Measurements from ENCODE around the gene IL3.

DNA sequence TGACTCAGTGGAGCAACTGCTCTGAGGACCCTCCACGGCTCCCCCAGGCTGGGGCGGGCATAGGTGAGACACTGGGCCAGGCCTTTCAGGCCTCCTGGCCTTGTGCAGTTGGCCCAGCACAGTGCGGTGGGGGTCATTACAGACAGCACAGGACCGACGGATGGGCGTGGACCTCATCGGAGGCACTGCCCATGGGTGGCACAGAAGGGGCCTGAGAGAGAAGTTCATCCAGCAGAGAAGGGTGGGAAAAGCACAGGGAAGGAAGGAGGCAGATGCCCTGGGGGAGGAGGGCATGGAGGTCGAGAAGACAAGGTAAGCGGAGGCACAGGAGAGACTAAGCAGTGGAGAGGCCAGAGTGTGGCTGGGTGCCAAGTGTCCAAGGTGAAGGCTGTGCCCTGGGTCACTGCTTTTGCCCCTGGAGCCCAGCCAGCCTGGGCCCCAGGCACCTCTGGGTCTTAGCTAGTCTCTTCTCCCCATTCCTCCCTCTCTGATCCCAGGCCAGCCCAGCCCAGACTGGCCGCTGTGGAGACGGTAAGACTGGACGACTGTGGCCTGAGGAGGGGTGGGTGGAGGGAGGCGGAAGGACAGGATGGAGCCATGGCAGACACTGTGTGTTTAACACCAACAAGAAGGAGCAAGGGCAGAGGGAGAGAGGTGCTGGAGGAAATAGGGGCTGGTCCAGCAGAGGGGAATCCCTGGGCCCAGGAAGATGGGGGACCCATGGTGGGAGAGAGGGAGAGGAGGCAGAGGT lies 5.7 kb downstream of the IL3 start:
- TF ChIP-seq, protein P1, sequence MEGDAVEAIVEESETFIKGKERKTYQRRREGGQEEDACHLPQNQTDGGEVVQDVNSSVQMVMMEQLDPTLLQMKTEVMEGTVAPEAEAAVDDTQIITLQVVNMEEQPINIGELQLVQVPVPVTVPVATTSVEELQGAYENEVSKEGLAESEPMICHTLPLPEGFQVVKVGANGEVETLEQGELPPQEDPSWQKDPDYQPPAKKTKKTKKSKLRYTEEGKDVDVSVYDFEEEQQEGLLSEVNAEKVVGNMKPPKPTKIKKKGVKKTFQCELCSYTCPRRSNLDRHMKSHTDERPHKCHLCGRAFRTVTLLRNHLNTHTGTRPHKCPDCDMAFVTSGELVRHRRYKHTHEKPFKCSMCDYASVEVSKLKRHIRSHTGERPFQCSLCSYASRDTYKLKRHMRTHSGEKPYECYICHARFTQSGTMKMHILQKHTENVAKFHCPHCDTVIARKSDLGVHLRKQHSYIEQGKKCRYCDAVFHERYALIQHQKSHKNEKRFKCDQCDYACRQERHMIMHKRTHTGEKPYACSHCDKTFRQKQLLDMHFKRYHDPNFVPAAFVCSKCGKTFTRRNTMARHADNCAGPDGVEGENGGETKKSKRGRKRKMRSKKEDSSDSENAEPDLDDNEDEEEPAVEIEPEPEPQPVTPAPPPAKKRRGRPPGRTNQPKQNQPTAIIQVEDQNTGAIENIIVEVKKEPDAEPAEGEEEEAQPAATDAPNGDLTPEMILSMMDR (conservative IDR thresholded peaks at IDR 0.05; ENCODE audit: low read length) = no peak
- TF ChIP-seq EZH2phosphoT487 (IDR thresholded peaks at IDR 0.05; ENCODE audit: borderline replicate concordance) = no peak

All from Loucy (cell line).